Measurements from ENCODE around the gene TMEM238. TPM values are rescaled to one million over a fixed set of nuclear protein-coding genes. Genes with fewer than 3 reads are reported as not detected.

TMEM238 gene
- total and polyA plus RNA-seq, 9 of the 15 experiments (the other 6 are each of a cell fraction or from before 2014, with no cell fraction given), result 0.18 to 5.1 (median 1.3) TPM; not detected in 4

DNA sequence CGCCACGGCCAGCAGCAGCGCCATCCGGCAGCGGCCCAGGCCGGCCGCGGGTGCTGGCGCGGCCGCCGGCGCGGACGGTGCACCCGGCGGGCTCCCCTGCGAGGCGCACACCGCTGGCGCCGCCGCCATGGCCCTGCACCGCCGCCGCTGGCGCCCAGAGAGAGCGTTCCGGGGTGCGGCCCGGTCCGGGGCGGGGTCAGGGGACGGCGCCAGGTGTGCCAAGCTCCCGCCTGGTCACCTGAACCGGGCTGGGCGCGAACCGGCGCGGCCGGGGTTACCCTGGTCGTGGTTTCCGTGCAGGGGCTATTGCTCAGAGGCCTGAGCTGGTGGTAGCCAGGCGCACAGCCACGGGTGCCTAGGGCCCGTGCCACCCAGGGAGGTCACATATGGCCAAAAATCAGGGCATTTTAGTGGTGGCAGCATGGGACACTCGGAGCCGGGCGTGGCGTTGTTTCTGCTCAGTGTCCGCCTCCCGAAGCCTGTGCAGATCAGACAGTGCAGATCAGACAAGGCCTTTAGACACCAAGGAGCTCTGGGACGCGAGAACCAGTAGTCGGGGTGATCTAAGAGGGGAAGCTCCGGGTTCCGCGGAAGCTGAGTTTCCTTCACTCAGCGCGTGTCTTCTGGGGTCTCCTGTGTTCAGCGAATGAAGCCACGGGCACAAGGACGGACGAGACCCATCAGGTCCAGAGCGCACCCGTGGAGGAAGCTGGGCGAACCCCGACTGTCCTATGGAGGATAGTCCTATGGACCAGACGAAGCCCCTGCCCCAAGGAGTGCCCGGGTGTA is at the start of gene TMEM238 (continued):
- TF ChIP-seq, protein P1, sequence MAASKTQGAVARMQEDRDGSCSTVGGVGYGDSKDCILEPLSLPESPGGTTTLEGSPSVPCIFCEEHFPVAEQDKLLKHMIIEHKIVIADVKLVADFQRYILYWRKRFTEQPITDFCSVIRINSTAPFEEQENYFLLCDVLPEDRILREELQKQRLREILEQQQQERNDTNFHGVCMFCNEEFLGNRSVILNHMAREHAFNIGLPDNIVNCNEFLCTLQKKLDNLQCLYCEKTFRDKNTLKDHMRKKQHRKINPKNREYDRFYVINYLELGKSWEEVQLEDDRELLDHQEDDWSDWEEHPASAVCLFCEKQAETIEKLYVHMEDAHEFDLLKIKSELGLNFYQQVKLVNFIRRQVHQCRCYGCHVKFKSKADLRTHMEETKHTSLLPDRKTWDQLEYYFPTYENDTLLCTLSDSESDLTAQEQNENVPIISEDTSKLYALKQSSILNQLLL (CRISPR knock-in tag; IDR thresholded peaks at IDR 0.05; ENCODE audit: borderline replicate concordance), result no peak
- TF ChIP-seq CEBPB (tag; IDR thresholded peaks at IDR 0.05) (no peak), POLR3A (IDR thresholded peaks at IDR 0.05; ENCODE audit: borderline replicate concordance, extremely low read depth, insufficient read depth, insufficient read length) (no peak), NR2F6 (CRISPR knock-in tag; IDR thresholded peaks at IDR 0.05) (no peak), HDGF (IDR thresholded peaks at IDR 0.05) (no peak), HNRNPK (IDR thresholded peaks at IDR 0.05; ENCODE audit: low read depth, low read length, poor library complexity, severe bottlenecking) (no peak), KDM4B (IDR thresholded peaks at IDR 0.05; ENCODE audit: borderline replicate concordance in 2 of 2, low read depth in 1 of 2) (no peak), BCOR (IDR thresholded peaks at IDR 0.05) (no peak), ZNF584 (CRISPR knock-in tag; IDR thresholded peaks at IDR 0.05; ENCODE audit: low read depth) (no peak), TAF9B (IDR thresholded peaks at IDR 0.05; ENCODE audit: partially characterized antibody) (no peak), THRAP3 (IDR thresholded peaks at IDR 0.05; ENCODE audit: borderline replicate concordance) (no peak), CREM (IDR thresholded peaks at IDR 0.05; ENCODE audit: low read depth) (0 out of 2 replicates have a peak, but pooled peaks have one; percentile 3), NFIX (CRISPR knock-in tag; IDR thresholded peaks at IDR 0.05; ENCODE audit: low read depth) (no peak), PHF8 (IDR thresholded peaks at IDR 0.05; ENCODE audit: borderline replicate concordance, low read length) (peak; percentile 14; the same call in 1 of the 2 replicates), SMARCC2 (IDR thresholded peaks at IDR 0.05; ENCODE audit: low read depth) (no peak)
- TF ChIP-seq, protein P2, sequence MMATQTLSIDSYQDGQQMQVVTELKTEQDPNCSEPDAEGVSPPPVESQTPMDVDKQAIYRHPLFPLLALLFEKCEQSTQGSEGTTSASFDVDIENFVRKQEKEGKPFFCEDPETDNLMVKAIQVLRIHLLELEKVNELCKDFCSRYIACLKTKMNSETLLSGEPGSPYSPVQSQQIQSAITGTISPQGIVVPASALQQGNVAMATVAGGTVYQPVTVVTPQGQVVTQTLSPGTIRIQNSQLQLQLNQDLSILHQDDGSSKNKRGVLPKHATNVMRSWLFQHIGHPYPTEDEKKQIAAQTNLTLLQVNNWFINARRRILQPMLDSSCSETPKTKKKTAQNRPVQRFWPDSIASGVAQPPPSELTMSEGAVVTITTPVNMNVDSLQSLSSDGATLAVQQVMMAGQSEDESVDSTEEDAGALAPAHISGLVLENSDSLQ (IDR thresholded peaks at IDR 0.05), result no peak
- TF ChIP-seq, protein P3, sequence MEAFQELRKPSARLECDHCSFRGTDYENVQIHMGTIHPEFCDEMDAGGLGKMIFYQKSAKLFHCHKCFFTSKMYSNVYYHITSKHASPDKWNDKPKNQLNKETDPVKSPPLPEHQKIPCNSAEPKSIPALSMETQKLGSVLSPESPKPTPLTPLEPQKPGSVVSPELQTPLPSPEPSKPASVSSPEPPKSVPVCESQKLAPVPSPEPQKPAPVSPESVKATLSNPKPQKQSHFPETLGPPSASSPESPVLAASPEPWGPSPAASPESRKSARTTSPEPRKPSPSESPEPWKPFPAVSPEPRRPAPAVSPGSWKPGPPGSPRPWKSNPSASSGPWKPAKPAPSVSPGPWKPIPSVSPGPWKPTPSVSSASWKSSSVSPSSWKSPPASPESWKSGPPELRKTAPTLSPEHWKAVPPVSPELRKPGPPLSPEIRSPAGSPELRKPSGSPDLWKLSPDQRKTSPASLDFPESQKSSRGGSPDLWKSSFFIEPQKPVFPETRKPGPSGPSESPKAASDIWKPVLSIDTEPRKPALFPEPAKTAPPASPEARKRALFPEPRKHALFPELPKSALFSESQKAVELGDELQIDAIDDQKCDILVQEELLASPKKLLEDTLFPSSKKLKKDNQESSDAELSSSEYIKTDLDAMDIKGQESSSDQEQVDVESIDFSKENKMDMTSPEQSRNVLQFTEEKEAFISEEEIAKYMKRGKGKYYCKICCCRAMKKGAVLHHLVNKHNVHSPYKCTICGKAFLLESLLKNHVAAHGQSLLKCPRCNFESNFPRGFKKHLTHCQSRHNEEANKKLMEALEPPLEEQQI (IDR thresholded peaks at IDR 0.05), result no peak
- TF ChIP-seq, protein P4, sequence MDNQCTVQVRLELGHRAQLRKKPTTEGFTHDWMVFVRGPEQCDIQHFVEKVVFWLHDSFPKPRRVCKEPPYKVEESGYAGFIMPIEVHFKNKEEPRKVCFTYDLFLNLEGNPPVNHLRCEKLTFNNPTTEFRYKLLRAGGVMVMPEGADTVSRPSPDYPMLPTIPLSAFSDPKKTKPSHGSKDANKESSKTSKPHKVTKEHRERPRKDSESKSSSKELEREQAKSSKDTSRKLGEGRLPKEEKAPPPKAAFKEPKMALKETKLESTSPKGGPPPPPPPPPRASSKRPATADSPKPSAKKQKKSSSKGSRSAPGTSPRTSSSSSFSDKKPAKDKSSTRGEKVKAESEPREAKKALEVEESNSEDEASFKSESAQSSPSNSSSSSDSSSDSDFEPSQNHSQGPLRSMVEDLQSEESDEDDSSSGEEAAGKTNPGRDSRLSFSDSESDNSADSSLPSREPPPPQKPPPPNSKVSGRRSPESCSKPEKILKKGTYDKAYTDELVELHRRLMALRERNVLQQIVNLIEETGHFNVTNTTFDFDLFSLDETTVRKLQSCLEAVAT (IDR thresholded peaks at IDR 0.05), result no peak

All from K562 (cell line).